DND-41 (cell line): ENCODE results near the gene TDRD1.

Source experiments
- CTCF ChIP-seq: IDR thresholded peaks from 2 replicates; pipeline ENCODE4 v1.5.1; 2012; ENCODE audit warnings: borderline replicate concordance, low read length, moderate library complexity, mild to moderate bottlenecking; ENCODE audit not compliant: poor library complexity, severe bottlenecking; ENCODE audit errors: extremely low read depth
- EZH2 ChIP-seq: IDR thresholded peaks from 3 replicates; pipeline ENCODE4 v1.6.1; 2012; ENCODE audit warnings: borderline replicate concordance, low read depth, mild to moderate bottlenecking, moderate library complexity, low read length, inconsistent platforms; ENCODE audit not compliant: severe bottlenecking

DNA sequence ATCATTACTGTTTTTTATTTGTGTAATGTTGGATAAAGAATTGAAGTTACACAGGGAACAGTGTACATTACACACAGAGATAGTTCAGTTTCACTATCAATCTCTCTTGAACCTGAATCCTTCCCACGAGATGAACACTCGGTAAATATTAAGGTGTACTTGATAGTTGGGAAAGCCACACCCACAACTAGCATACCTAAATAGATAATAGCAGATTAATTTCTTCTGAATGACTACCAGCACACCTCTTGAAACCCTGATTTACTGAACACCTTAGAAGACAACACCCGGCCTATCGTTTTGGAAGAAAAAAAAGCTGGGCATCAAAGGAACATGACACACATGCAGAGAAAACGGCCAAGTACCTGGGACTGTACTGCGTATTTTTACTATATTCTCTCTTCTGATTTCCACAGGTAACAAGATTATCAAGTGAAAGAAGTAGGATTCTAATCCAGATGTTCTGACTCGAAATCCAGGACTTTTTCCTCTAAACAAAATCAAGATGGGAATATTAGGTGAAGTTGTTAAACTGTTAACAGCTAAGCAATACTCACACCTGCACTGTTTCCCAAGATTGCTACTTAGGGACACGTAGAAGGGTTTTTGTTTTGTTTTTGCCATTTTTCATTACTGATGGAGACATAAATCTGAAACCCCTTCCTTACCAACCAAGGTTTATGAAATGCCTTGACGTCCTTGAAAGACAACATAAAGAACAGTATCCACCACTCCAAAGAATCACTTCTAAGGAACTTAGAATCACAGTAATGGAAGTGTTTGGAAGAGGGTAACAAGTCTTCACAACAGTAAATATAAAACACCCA lies 6.2 kb upstream of the TDRD1 start:
- TF ChIP-seq CTCF (no peak), EZH2 (no peak)
